Right lobe of liver (tissue), 4 donors: ENCODE measurements around the gene GATA2.

Source experiments
- CTCF ChIP-seq, 4 donors: fragments of 200-600 bp in 3 of 4; fragments of 450-650 bp in 1 of 4; IDR thresholded peaks; one replicate each; pipeline versions ENCODE4 v1.5.1 to v1.8.0; 2016 to 2022; ENCODE audit warnings: antibody characterized with exemption in 4 of 4, mild to moderate bottlenecking in 2 of 4
- POLR2A ChIP-seq: fragments of 450-650 bp; IDR thresholded peaks from one replicate; pipeline ENCODE4 v1.6.1; 2017; ENCODE audit warnings: antibody characterized with exemption, mild to moderate bottlenecking
- donor health status: DM: no; HTN: no; CAD: no.
- donor health status: DM: no; HTN: no; CAD: no.
- donor health status: DM: no; HTN: yes; CAD: no.

GRCh38 chr3:128430731-128431130 lies 62.3 kb downstream of the GATA2 start:
- TF ChIP-seq POLR2A, result no peak
- no peak for TF ChIP-seq CTCF (IDR thresholded peaks at IDR 0.05)
